Fibroblast of mammary gland (primary cell): ENCODE data around the gene PRRG2.

ENCODE experiments used
- DNase-seq: peaks from one replicate; pipeline ENCODE4 v3.0.0-alpha.2; 2010; ENCODE audit warnings: low read depth
- H3K4me3 ChIP-seq: 2 replicates; pipeline ENCODE4 v1.5.1; 2011; ENCODE audit warnings: low read depth, mild to moderate bottlenecking, low read length, moderate library complexity; ENCODE audit not compliant: control insufficient read depth
- TF ChIP-seq, protein P1 (sequence below): conservative IDR thresholded peaks from 2 replicates; pipeline ENCODE4 v1.5.1; 2011; ENCODE audit warnings: low read depth, low read length, inconsistent platforms; ENCODE audit not compliant: control insufficient read depth, insufficient read depth

PRRG2 gene

DNA sequence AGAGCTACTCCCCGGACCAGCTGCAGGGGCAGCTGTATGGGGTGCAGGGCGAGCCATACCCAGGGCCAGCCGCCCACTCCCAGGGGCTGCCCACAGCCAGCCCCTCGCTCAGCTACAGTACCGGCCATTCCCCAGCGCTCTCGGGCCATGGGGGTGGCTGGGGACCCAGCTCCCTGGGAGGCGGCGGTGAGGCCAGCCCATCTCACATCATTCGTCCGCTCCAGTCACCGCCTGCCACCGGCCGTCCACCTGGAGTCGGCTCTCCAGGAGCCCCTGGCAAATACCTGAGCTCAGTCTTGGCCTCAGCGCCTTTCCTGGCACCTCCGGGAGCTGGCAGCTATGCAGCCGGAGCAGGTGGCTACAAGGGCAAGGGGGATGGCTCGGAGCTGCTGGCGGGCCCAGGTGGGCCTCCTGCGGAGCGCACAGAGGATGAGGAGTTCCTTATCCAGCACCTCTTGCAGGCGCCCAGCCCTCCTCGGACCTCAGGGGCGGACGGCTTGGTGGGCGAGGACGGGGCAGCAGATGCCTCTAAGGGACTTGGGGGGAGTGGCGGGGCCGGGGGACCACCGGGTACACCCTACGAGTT lies 14.8 kb downstream of the PRRG2 start:
- TF ChIP-seq, protein P1, sequence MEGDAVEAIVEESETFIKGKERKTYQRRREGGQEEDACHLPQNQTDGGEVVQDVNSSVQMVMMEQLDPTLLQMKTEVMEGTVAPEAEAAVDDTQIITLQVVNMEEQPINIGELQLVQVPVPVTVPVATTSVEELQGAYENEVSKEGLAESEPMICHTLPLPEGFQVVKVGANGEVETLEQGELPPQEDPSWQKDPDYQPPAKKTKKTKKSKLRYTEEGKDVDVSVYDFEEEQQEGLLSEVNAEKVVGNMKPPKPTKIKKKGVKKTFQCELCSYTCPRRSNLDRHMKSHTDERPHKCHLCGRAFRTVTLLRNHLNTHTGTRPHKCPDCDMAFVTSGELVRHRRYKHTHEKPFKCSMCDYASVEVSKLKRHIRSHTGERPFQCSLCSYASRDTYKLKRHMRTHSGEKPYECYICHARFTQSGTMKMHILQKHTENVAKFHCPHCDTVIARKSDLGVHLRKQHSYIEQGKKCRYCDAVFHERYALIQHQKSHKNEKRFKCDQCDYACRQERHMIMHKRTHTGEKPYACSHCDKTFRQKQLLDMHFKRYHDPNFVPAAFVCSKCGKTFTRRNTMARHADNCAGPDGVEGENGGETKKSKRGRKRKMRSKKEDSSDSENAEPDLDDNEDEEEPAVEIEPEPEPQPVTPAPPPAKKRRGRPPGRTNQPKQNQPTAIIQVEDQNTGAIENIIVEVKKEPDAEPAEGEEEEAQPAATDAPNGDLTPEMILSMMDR: no peak
- no peak overlapping the region for H3K4me3 ChIP-seq
- DNase-seq: no peak

DNA sequence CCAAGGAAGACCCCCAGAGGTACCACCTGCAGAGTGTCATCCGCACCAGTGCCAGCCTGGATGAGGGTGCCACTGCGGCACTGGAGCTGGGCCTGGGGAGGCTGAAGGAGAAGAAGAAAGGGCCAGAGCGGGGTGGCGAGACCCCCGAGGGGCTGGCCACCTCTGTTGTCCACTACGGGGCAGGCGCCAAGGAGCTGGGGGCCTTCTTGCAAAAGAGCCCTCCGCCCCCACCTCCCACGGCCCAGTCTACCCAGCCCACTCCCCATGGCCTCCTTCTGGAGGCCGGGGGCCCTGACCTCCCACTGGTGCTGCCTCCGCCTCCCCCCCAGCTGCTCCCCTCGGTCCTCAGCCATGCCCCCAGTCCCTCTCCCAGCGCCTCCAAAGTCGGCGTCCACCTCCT lies 15.3 kb downstream of the PRRG2 start:
- DNase-seq: no peak
- TF ChIP-seq, protein P1: no peak
- no peak overlapping the region for H3K4me3 ChIP-seq

DNA sequence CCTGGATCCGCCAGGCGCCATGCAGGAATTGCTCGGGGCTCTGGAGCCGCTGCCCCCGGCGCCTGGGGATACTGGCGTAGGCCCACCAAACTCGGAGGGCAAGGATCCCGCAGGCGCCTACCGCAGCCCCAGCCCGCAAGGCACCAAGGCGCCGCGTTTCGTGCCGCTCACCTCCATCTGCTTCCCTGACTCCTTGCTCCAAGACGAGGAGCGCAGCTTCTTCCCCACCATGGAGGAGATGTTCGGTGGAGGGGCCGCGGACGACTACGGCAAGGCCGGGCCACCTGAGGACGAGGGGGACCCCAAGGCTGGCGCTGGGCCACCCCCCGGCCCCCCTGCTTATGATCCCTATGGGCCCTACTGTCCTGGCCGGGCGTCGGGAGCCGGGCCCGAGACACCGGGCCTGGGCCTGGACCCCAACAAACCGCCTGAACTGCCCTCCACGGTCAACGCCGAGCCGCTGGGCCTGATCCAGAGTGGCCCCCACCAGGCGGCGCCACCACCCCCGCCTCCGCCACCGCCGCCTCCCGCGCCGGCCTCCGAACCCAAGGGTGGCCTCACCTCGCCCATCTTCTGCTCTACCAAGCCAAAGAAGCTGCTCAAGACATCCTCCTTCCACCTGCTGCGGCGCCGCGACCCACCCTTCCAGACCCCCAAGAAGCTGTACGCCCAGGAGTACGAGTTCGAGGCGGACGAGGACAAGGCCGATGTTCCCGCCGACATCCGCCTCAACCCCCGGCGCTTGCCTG lies 16.0 kb downstream of the PRRG2 start:
- DNase-seq: no peak
- no peak overlapping the region for H3K4me3 ChIP-seq
- TF ChIP-seq, protein P1: no peak

DNA sequence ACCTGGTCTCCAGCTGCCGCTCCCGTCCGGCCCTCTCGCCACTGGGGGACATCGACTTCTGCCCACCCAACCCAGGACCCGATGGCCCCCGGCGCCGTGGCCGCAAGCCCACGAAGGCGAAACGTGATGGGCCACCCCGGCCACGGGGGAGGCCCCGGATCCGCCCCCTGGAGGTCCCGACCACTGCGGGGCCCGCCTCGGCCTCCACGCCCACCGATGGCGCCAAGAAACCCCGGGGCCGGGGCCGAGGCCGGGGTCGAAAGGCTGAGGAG lies 16.5 kb downstream of the PRRG2 start:
- no peak overlapping the region for H3K4me3 ChIP-seq
- DNase-seq: no peak
- TF ChIP-seq, protein P1: no peak

DNA sequence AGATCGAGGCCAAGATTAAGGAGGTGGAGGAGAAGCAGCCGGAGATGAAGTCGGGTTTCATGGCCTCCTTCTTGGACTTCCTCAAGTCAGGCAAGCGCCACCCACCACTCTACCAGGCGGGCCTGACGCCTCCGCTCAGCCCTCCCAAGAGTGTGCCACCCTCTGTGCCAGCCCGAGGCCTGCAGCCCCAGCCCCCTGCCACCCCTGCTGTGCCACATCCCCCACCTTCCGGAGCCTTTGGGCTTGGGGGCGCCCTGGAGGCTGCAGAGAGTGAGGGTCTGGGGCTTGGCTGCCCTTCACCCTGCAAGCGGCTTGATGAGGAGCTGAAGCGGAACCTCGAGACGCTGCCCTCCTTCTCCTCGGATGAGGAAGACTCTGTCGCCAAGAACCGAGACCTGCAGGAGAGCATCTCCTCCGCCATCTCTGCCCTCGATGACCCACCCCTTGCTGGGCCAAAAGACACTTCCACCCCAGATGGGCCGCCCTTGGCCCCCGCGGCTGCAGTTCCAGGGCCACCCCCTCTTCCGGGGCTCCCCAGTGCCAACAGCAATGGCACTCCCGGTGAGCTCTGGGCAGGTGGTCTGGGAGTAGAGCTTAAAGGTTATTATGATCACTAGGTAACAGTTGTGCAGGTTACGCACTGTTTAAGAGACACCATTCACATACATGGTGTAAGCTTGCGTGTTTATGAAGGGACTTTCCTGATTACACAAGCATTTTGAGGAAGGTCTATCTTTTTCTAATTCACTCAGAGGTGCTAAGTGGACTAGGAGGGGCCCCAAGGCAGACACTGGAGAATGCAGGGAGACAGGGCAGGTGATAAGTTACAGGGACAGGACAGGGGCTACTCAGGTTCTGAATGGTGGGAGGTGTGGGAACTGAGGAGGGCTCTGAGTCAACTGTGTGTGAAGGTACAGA lies 18.5 kb downstream of the PRRG2 start:
- DNase-seq: no peak
- no peak overlapping the region for H3K4me3 ChIP-seq
- TF ChIP-seq, protein P1: no peak

DNA sequence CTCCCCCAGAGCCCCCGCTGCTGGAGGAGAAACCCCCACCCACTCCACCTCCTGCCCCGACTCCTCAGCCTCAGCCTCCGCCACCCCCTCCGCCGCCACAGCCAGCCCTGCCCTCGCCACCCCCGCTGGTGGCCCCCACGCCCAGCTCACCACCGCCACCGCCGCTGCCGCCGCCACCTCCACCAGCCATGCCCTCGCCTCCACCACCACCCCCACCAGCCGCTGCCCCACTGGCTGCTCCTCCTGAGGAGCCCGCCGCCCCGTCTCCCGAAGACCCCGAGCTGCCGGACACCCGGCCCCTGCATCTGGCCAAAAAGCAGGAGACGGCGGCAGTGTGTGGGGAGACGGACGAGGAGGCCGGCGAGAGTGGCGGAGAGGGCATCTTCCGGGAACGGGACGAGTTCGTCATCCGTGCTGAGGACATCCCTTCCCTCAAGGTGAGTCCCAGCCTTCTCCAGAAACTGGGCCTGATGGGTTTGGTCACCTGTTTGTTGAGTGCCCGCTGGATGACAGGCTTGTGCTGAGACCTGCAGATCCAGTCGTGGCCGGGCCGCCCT lies 20.4 kb downstream of the PRRG2 start:
- no peak for DNase-seq
- TF ChIP-seq, protein P1: no peak
- H3K4me3 ChIP-seq: no peak overlapping the region
